ENCODE data around the gene FAM13B. TPM values are rescaled to one million over a fixed set of nuclear protein-coding genes. Genes with fewer than 3 reads are reported as not detected.

The FAM13B gene
- polyA plus RNA-seq, 1 experiment, result 25.0 TPM

GRCh38 chr5:138021771-138022170, 11.1 kb downstream of the FAM13B start:
- Histone ChIP-seq H3K4me3 (ENCODE audit: low read depth, low read length) (no peak overlapping the region), H3K9me3 (ENCODE audit: control insufficient read depth, insufficient read depth, low read length) (no peaks in the 10 kb centered on the region), H3K27ac (ENCODE audit: low read depth, low read length) (no peak overlapping the region), H3K27me3 (ENCODE audit: control insufficient read depth, insufficient read depth, low read length) (no peaks in the 10 kb centered on the region)
- ChIA-PET POLR2A (no interaction called here), CTCF (interaction anchor here (6.0 kb wide), 1 partner anchor 14 kb away, joined by 33 read pairs; no protein-coding TSS in a partner anchor)
- DNase-seq (ENCODE audit: low read depth, low spot score), result no peak
- no peak for TF ChIP-seq CTCF (IDR thresholded peaks at IDR 0.05; ENCODE audit: low read depth, low read length)

- TF ChIP-seq CTCF (IDR thresholded peaks at IDR 0.05; ENCODE audit: low read depth, low read length), result no peak
- POLR2A ChIA-PET, result no interaction called here
- H3K27ac ChIP-seq (ENCODE audit: low read depth, low read length), result no peak overlapping the region
- H3K9me3 ChIP-seq (ENCODE audit: control insufficient read depth, insufficient read depth, low read length), result no peaks in the 10 kb centered on the region
- no peak for DNase-seq (ENCODE audit: low read depth, low spot score)
- H3K27me3 ChIP-seq (ENCODE audit: control insufficient read depth, insufficient read depth, low read length), result no peaks in the 10 kb centered on the region
- no peak overlapping the region for H3K4me3 ChIP-seq (ENCODE audit: low read depth, low read length)
- CTCF ChIA-PET, result interaction anchor here (0.6 to 6.0 kb wide), 6 partner anchors 9 to 58 kb away, joined by 3 to 33 read pairs (median 3); no protein-coding TSS in a partner anchor
These were observed 14.0 kb downstream of the FAM13B start for GRCh38 chr5:138018849-138019248.

GRCh38 chr5:138015916-138016315, 17.0 kb downstream of the FAM13B start:
- CTCF ChIA-PET, result interaction anchor here (1.2 kb wide), 1 partner anchor 23 kb away, joined by 3 read pairs; no protein-coding TSS in a partner anchor
- H3K27me3 ChIP-seq (ENCODE audit: control insufficient read depth, insufficient read depth, low read length), result no peaks in the 10 kb centered on the region
- no peak for DNase-seq (ENCODE audit: low read depth, low spot score)

GRCh38 chr5:138011991-138012390, 20.9 kb downstream of the FAM13B start:
- no peak for DNase-seq (ENCODE audit: low read depth, low spot score)
- ChIA-PET CTCF (interaction anchor here (0.6 to 1.1 kb wide), 5 partner anchors 24 to 252 kb away, joined by 3 to 13 read pairs (median 4); no protein-coding TSS in a partner anchor), POLR2A (no interaction called here)
- Histone ChIP-seq H3K9me3 (ENCODE audit: control insufficient read depth, insufficient read depth, low read length) (no peaks in the 10 kb centered on the region), H3K27ac (ENCODE audit: low read depth, low read length) (no peak overlapping the region), H3K4me3 (ENCODE audit: low read depth, low read length) (no peak overlapping the region), H3K27me3 (ENCODE audit: control insufficient read depth, insufficient read depth, low read length) (no peaks in the 10 kb centered on the region)
- TF ChIP-seq CTCF (IDR thresholded peaks at IDR 0.05; ENCODE audit: low read depth, low read length), result no peak

More at GRCh38 chr5:138015916-138016315, 17.0 kb downstream of the FAM13B start:
- POLR2A ChIA-PET, result no interaction called here
- TF ChIP-seq CTCF (IDR thresholded peaks at IDR 0.05; ENCODE audit: low read depth, low read length), result no peak
- no peaks in the 10 kb centered on the region for H3K9me3 ChIP-seq (ENCODE audit: control insufficient read depth, insufficient read depth, low read length)
- no peak overlapping the region for H3K27ac ChIP-seq (ENCODE audit: low read depth, low read length)
- H3K4me3 ChIP-seq (ENCODE audit: low read depth, low read length), result no peak overlapping the region

- POLR2A ChIA-PET, result interaction anchor here (1.3 kb wide), 1 partner anchor 32 kb away, joined by 6 read pairs; the partner anchor contains the start of gene FAM13B
- no peak for DNase-seq (ENCODE audit: low read depth, low spot score)
- Histone ChIP-seq H3K27ac (ENCODE audit: low read depth, low read length) (no peak overlapping the region), H3K9me3 (ENCODE audit: control insufficient read depth, insufficient read depth, low read length) (peaks cover 3% of the 10 kb centered on the region; the same call in 1 of the 2 replicates), H3K4me3 (ENCODE audit: low read depth, low read length) (no peak overlapping the region), H3K27me3 (ENCODE audit: control insufficient read depth, insufficient read depth, low read length) (no peaks in the 10 kb centered on the region)
- CTCF ChIA-PET, result interaction anchor here (0.6 to 1.8 kb wide), 4 partner anchors 36 to 221 kb away, joined by 3 to 10 read pairs (median 5); no protein-coding TSS in a partner anchor
- TF ChIP-seq CTCF (IDR thresholded peaks at IDR 0.05; ENCODE audit: low read depth, low read length), result no peak
These were observed 32.7 kb downstream of the FAM13B start for GRCh38 chr5:138000102-138000723.

Measured in AG04450 (cell line).